Stimulated activated CD4-positive, alpha-beta T cell treated with anti-CD3 and anti-CD28 coated beads, Interleukin-4, amount 100 ng/mL, for 4 hours (primary cell): ENCODE results near the gene NLRP3.
"Not testable (repeated sequence)": the region's sequence is repeated elsewhere in the genome, so short reads cannot be mapped to it uniquely, and the experiment has no call there.

Experiments used
- DNase-seq, 2 experiments: peaks; one replicate each; pipeline ENCODE4 v3.0.0-alpha.2; 2020

NLRP3 gene

DNA sequence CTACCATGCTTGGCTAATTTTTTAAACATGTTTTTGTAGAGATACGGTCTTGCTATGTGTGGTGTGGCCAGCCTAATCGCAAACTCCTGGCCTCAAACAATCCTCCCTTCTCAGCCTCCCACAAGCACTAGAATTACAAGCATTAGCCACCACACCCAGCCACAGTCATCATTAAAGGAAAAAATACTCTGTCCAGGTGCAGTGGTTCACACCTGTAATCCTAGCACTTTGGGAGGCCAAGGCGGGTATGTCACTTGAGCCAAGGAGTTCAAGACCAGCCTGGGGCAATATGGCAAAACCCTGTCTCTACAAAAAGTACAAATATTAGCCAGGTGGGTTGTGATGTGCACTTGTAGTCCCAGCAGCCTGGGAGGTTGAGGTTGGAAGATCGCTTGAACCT lies 25.0 kb upstream of the NLRP3 start:
- DNase-seq = no peak

DNA sequence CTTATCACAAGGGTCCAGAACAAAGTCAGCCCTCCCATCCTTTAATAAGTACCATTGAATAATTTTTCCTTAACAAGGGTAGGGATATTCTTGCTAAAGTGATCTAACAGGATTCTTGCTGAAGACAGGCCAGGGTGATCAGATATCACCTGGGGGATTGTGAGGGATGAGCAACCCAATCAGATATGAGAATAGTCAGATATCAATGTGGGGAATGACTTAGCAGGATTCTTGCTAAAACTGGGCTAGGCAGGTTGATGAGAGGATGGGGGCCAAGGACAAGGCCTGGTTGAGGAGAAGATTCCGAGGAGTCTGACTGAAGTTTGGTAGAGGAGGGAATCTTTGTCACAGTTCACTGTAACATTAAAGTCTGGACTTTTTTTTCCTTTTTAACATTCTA lies 23.9 kb upstream of the NLRP3 start:
- no peak for DNase-seq

DNA sequence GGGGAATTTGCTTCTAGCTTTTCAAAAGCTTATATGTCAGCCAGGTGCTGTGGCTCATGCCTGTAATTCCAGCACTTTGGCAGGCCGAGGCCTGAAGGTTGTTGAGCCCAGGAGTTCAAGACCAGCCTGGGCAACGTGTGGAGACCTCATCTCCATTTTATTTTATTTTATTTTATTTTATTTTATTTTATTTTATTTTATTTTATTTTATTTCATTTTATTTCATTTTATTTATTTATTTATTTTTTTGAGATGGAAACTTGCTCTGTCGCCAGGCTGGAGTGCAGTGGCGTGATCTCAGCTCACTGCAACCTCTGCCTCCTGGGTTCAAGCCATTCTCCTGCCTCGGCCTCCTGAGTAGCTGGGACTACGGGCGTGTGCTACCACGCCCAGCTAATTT lies 20.9 kb upstream of the NLRP3 start:
- not testable (repeated sequence) for DNase-seq

DNA sequence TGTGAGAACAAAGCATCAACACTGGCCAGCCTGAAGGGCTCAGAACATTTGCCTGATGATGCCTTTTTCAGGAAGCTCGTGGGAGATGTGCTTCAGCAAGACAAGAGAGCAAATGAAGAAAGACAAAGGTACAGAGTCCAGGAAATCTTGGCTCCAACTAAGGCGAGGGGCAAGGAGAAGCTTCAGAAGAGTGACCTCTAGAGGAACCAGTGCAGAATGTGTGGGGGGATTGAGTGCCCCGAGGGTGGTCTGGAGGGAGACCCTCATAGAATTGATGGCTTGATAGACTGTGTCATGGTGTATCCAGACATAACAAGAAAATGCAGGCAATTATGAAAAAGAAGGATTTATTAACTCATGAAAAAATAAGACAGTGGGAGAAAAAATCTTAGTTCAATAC lies 15.3 kb upstream of the NLRP3 start:
- no peak for DNase-seq

DNA sequence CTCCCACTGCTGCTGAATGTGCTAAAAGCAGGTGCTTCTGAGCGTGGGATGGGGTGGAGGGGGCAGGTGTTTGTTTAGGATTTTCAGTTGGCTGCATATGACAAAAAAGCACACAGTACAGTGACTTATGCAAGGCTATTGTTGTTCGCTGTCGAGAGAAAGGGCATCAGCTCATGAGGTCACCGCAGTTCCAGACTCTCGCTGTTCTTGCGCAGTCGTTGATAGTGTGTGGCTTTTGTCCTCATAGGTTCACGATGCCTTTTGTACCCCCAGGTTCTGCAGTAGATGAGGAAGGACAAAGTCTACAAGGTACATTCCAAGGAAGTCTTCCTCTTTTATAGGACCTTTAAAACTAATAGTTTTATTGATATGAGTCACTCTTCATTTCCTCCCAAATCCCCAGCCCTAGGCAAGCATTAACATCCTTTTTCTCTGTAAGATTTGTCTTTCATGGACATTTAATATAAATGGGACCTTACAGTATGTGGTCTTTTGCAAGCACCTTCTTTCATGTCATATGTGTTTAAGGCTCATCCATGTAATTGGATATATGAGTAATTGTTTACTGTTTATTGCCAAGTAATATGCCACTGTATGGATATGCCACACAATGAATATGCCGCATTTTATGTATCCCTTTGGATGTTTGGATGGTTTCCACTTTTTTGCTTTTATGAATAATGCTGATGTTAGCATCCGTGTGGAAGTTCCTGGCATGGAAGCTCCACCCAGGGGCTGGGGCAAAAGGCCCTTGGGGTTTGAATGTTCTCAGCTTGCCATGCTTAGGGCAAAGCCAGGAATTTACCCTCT lies 14.5 kb upstream of the NLRP3 start:
- DNase-seq = no peak

DNA sequence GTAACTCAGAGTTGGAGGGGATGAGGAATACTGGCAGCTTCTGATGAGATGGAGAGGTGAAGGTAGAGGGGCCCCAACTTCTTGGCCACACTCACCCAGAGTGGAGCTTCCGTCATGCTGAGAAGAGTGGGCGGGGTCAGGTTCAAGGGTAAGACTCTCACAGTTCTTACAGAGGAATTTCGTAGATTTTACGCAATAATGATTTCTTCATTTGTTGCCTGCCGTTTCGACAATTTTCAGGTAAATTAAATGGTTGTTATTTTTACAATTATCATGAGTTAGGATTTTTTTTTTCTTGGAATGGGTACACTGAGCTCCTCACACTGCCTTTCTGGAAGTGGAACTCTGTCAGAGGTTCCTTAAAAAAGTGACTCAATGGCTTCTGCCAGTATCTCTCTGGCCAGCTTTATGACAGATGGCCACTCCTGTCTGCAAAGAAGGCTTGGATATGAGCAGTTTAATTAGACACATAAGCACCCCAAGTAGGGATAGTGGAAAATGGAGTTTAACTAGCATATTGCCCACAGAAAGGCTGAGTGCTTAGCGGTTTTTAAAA lies 13.8 kb upstream of the NLRP3 start:
- DNase-seq = no peak

DNA sequence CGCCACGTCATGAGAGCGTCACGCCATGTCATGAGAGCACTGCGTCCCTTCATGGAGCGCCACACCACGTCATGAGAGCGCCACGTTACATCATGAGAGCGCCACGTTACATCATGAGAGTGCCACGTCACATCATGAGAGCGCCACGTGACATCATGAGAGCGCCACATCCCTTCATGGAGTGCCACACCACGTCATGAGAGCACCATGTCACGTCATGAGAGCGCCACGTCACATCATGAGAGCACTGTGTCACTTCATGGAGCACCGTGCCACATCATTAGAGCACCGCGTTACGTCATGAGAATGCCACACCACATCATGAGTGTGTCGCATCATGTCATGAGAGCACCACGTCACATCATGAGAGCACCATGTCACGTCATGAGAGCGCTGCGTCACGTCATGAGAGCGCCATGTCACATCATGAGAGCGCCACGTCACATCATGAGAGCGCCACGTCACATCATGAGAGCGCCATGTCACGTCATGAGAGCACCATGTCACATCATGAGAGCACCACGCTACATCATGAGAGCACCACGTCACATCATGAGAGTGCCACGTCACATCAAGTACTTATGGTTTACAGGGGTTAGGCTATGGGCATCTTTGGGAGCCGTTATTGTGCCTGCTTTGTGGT lies 9.8 kb upstream of the NLRP3 start:
- DNase-seq = no peak

DNA sequence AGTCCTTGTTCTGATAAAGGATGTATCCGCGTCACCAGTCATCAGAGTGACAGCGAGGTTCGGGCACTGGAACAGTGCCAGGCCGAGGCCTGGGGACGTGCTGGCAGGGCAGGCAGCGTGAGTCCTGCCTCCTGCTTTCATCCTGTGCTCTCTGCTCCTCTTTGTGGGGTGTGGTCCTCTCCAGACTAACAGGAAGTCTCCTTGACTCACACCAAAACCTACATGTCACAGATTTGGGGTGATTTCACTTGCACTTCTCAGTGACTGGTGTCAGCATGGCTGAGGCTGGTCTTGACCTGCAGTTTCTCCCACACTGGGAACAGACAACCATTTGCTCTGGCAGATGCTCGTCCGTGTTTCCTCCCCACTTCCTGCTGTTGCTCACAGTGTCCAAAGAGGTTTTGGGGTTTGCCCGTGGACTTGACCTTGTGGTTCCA lies 8.8 kb upstream of the NLRP3 start:
- peak; percentile 45 to 67 for DNase-seq

DNA sequence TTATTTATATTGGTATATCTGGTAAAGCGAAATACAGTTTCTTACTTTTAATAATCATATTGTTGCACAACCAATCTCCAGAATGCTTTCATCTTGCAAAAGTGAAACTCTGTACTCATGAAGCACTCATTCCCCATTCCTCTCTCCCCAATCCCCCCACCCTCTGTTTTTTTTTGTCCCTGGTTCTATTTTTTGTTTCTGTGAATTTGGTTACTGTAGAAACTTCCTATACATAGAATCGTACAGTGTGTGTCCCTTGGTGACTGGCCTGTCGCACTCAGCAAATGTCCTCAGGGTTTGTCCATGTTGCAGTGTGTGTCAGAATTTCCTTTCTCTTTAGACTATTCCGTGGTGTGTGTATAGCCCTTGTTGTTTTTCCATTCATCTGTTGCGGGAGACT lies 7.9 kb upstream of the NLRP3 start:
- DNase-seq = no peak

DNA sequence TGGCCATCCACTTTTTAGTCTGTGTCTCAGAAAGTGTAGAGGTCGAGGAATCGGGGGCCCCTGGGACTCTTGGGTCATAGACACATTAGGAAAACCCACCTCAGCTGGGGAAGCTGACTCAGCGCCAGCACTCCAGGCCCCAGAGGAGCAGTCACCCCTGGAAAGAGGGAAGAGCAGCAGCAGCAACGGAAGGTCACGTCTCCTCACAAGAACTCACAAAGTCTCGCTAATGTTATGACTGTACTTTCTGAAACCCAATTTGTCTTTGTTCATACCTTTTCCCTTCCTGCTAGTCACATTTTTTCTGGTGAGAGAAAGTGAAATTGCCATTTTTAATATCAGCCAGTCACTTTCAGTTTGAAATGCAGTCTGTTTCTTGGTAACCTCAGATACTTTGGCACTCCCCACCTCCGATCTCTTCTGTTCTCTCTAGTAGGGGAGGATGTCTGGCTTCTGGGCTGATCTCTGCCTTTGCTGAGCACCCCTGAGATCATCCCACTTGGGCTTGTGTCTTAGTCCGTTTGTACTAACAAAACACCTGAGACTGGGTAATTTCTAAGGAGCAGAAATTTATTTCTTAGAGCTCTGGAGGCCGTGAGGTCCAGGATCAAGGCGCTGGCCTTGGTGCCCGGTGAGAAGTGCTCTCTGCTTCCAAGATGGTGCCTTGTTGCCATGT lies 6.0 kb upstream of the NLRP3 start:
- DNase-seq = peak; percentile 40 to 42

DNA sequence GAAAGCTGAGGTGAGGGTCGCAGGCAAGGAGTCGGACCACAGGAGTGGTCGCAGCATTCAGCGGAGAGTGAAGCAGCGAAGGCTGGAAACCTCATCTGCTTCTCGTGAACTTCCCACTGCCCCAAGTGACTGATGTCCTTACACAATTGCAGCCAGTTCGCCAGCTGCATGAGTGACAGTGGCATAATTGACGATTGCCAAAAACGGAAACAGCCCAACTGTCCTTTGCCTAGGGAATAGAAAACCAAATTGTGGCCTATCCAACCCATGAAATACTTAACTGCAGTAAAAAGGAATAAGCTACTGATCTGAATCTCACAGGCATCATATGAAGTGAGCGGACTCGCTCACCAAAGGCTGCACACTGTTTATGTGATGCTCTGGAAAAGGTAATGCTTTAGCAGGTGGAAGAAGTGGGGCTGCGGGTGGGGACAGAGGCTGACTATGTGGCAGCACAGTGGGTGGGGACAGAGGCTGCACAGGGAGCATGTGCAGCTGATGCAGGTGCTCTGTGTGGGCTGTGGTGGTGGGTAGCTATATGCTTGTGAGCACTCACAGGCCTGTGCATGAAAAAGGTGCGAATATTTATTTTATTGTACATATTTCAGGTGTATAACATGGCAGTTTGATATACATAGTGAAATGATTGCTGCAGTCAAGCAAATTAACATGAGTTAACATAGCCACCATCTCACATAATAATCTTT lies 4.2 kb upstream of the NLRP3 start:
- no peak for DNase-seq

DNA sequence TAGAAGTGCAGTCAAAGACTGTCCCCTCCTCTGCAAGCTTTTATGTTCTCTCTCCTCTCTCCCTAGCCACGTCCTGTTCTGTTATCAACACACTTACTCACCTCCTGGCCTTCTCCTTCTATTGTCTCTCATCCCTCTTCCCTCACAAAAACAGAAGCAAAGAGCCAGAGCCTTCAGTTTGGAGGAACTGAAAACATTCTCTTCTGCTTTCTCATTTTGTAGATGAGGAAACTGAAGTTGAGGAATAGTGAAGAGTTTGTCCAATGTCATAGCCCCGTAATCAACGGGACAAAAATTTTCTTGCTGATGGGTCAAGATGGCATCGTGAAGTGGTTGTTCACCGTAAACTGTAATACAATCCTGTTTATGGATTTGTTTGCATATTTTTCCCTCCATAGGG lies 1.9 kb downstream of the NLRP3 start:
- no peak for DNase-seq

DNA sequence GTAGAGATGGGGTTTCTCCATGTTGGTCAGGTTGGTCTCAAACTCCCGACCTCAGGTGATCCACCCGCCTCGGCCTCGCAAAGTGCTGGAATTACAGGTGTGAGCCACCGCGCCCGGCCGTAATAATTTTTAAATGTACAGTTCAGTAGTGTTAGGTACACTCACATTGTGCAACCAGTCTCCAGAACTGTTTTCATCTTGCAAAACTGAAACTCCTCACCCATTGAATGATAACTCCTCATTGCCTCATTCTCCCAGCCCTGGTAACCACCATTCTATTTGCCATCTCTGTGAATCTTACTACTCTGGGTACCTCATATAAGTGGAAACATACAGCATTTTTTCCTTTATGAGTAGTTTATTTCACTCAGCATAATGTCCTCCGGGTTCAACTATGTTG lies 3.4 kb downstream of the NLRP3 start:
- no peak for DNase-seq

DNA sequence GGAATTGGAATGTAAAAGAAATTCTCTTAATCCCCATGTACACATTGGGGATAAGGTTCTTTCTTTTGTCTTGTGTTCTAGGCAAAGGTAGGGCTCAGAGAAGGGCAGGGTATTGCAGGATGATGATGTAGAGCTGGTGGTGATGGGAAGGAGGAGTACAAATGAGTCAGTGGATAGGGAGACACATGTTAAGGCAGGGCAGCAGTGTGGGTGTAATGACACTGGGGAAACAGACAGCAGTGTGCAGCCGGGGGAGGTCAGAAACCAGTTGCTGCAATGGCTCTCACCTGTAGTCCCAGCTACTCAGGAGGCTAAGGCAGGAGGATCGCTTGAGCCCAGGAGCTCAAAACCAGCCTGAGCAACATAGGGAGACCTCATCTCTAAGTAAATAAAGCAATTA lies 5.1 kb downstream of the NLRP3 start:
- DNase-seq = peak in 1 of 2 experiments; percentile 47

DNA sequence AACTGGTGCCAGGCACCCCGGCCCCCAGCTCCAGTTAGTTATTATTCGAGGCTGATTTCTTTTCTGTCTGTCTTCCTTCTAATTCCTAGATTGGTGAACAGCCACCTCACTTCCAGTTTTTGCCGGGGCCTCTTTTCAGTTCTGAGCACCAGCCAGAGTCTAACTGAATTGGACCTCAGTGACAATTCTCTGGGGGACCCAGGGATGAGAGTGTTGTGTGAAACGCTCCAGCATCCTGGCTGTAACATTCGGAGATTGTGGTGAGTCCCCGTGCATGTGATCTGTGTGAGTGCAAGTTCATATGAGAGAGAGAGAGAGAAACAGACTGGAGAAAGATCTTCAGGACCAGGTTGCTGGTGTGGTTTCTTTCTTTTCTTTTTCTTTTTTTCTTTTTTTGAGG lies 13.5 kb downstream of the NLRP3 start:
- no peak for DNase-seq

DNA sequence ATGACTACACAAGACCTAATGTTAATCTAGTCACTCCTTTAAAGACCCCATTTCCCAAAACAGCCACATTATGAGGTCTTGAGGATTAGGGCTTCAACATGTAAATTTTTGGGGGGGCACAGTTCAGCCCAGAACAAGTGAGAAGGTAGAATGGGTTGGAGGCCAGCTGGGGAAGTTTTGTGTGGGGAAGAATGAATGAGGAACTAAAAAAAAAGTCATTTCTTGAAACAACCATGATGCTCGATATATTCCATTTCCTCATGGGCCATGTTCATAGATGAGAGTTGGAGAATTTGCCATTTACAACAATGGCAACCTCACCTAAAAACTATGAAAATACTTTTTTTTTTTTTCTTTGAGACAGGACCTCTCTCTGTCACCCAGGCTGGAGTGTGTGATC lies 14.5 kb downstream of the NLRP3 start:
- DNase-seq = no peak

DNA sequence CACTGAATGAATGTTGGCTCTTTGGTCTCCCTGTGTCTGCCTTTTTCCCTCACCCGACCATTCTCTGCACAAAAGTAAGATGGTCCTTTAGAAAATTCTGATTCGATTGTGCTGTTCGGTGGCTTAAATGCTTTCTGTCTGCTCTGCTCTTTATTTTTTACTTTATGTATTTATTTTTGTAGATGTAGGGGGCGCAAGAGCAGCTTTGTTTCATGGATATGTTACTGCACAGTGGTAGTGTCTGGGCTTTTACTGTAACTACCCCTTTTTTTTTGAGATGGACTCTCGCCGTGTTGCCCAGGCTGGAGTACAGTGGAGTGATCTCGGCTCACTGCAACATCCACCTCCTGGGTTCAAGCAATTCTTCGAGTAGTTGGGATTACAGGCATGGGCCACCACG lies 15.7 kb downstream of the NLRP3 start:
- no peak for DNase-seq

DNA sequence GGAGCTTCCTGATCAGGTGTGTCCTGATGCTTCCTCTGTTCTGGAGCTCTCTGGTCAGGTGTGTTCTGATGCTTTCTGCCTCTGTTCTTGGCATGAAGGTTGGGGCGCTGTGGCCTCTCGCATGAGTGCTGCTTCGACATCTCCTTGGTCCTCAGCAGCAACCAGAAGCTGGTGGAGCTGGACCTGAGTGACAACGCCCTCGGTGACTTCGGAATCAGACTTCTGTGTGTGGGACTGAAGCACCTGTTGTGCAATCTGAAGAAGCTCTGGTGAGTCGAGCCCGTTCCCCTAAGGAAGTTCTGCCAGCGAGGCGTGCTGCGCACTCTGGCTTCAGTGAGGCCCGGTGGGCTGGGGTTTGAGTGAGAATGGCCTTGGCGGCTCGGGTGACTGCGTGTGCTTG lies 18.0 kb downstream of the NLRP3 start:
- DNase-seq = no peak

DNA sequence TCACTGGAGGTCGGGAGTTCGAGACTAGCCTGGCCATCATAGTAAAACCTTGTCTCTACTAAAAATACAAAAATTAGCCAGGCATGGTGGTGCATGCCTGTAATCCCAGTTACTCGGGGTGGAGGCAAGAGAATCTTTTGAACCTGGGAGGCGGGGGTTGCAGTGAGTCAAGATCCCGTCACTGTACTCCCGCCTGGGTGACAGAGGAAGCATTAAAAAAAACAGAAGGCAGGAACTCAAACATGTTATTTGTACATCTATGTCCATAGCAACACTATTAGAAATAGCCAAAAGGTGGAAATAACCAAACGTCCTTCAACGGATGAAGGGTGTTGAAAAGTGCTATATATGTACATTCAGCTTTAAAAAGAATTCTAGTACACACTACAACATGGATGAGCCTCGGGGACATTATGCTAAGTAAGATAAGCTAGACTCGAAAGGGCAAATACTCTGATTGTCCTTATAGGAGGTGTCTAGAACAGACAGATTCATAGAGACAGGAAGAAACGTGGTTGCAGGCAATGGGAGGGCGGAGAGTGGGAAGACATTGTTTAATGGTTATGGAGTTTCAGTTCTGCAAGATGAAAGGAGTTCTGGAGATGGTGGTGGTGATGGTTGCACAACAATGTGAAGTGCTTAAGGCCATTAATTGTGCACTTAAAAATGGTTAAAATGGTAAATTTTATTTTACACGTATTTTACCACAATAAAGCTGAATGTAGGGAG lies 19.2 kb downstream of the NLRP3 start:
- DNase-seq = no peak

DNA sequence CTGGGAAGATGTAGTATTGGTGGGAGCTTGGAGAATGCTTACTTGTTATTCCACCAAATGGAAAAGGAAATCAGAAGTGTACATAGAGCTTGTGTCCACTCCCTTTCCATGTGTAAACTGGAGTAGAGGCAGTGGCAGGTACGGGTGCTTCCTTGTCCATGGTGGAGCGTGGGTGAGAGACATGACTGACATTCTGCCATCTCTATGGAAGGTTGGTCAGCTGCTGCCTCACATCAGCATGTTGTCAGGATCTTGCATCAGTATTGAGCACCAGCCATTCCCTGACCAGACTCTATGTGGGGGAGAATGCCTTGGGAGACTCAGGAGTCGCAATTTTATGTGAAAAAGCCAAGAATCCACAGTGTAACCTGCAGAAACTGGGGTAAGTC lies 19.8 kb downstream of the NLRP3 start:
- DNase-seq = no peak

DNA sequence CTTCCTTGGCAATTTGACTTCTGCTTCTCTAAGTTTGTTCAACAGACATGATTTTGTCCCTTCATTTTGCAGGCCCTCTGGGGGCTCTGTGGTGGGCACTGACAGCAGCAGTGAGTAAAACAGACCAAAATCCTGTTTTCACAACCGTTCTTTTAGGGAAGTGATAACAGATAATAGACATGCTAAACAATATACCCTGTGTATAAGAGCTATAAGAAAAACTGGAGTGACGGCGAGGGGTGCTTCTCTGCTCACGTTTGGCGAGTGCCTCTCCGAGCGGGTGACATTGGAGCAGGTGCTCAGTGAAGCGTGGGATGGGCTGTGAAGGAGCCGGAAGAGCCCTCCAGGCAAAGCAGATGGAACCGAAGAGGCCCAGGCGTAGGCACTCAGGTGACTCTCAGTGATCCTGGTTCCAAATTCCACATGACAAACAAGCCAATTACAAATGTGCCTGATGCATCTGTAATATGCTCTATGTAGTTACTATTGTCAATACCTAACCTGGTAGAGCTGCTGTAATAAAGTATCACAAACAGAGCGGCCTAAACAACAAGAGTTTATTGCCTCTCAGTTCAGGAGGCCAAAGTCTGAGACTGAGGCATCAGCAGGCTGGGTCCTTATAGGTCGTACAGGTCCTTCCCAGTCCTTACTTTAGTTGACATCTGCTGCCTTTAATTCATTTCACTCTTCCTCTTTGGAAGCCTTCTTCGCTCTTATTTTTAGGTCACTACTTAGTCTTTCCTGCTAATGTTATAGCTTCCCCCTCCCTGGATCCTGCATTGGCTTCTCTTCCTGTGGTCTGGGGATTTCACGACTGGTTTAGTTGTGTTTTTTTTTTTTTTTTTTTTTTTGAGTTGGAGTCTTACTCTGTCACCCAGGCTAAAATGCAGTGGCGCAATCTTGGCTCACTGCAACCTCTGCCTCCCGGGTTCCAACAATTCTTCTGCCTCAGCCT lies 21.9 kb downstream of the NLRP3 start:
- DNase-seq = no peak
